NCI-H1417 (cell line): ENCODE results near the gene CLK2.
A peak's percentile ranks its signal among the peaks of the same experiment; 100 is the strongest.
"Not testable (repeated sequence)": the region's sequence is repeated elsewhere in the genome, so short reads cannot be mapped to it uniquely, and the experiment has no call there.

ENCODE experiments used
- DNase-seq, 3 experiments: peaks; one replicate each; lab custom pipeline; 2025; lab: John Stamatoyannopoulos, UW

Gene CLK2

DNA sequence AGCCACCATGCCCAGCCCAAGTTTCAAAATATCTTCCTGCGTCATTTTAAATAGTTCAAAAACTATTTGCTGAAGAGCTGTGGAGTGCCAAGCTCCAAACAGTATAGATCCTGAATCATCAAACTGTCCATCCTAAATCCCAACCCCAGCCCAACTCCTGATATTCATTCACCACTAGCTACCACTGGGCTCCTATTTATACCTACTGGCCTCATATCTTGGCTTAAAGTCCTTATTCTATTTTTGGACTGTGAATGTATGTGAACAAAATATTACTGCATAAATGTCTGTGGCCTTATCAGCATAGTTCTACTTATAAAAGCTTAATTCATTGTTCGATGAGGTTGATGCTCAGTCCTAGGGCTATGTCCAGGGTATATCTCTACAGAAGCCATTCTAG lies 5.9 kb downstream of the CLK2 start:
- DNase-seq: no peak

DNA sequence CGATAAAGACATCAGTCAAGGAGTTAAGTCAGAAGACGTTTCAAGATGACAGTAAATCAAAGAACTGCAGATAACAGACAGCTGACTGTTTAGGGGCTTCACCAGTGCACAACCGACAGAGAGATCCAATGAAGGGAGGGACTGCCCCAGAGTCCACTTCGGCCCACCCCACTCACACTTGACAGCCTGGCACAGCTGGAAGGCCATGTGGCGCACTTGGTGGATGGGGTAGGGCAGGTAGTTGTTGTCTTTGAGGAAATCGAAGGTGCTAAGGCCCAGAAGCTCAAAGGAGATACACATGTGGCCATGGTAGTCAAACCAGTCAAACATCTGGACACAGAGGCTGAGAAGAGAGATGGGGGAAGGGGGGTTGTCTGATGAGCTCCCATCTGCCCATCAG lies 6.8 kb downstream of the CLK2 start:
- no peak for DNase-seq

DNA sequence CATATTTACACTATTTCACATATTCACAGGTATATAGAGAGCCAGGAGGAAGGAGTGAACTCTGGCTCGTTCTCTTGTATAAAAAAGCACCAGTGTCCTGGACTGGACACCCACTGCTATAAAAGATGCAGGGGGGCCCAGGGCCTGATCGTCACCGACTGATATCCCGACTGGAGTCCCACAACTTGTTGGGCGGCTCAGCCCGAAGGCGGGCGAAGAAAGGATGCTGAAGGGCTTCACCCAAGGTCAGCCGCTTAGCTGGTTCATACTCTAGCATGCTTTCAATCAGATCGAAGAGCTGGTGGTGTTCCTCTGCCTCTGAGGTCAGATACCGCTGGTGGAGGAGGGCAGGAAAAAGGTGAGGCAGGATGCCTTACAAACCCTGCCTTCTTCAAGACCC lies 10.2 kb downstream of the CLK2 start:
- no peak for DNase-seq

DNA sequence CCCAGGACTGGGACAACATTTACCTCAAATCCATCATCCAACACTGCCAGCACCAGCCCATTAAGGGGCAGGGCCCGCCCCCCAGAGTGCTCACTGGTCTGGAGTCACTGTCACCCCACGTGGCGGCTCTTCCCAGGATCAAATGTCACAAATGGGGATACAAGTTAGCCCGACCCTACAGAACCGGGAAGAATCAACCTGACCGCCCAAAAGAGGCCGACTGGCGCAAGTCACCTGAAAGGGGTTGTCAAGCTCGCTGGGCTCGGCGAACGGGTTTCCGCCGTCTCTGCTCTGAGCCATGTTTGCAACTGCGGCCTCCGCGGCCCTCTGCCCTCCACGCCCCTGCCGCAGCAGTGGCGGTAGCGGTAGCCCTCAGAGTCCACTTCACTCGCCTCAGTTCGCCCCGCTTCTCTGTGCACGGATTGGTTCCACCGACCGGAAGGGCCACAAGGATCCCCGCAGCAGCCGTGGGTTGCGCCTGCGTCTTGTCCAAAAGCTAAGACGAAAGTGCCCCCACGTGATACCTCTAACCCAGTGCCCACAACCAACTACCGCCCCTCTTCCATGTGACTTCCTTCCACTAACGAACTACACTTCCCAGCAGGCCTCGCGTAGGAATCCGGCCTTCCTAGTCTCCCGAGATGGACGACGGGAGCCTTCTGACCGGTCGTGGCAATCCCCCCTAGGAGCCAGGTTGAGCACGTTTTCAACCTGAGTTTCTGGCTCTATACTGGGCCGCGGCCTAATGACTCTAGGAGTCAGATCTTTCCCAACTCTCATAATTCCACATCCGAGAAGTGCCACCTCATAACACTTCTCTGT lies 11.2 kb downstream of the CLK2 start, which contains the start of gene SCAMP3:
Gene SCAMP3 (minus strand): TSS at position 509 of the 822 bp plus-strand sequence. CDS start 209 bp downstream, at position 300.
- DNase-seq: peak; percentile 95 to 100 (median 99)

DNA sequence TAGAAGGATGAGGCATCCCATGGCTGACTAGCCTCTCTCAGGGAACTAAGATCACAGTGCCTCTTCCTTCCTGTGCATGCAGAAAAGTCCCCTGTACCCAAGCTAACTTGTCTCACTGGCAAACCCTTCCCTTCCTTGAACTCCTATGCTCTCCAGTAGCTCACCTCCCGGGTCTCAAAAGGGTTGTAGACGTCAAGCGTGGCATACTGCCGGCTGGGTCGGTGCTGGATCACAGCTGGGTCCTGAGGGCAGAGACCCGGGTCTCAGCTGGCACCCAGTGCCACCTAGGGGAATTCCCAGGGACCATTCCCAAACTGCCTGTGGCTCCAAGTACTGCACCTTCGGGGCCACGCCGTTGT lies 11.8 kb downstream of the CLK2 start:
- DNase-seq: no peak

DNA sequence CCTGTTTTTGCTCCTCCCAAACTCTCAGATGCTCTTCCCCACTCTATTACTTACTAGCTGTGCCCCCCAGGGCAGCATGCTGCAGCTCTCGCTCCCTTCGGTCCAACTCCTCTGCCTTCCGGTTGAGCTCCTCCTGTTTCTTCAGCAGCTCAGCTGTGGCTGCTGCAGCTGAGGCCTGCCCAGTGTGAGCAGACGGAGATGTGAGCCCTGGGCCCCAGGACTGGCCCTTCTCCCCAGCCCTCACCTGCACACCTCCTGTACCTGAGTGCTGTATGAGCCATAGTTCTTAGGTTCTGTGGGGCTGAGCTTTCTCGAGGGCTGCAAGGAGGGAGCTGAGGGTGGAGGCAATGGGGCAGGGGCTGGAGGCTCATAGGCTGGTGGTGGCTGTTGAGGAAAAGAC lies 13.0 kb downstream of the CLK2 start:
- DNase-seq: no peak

DNA sequence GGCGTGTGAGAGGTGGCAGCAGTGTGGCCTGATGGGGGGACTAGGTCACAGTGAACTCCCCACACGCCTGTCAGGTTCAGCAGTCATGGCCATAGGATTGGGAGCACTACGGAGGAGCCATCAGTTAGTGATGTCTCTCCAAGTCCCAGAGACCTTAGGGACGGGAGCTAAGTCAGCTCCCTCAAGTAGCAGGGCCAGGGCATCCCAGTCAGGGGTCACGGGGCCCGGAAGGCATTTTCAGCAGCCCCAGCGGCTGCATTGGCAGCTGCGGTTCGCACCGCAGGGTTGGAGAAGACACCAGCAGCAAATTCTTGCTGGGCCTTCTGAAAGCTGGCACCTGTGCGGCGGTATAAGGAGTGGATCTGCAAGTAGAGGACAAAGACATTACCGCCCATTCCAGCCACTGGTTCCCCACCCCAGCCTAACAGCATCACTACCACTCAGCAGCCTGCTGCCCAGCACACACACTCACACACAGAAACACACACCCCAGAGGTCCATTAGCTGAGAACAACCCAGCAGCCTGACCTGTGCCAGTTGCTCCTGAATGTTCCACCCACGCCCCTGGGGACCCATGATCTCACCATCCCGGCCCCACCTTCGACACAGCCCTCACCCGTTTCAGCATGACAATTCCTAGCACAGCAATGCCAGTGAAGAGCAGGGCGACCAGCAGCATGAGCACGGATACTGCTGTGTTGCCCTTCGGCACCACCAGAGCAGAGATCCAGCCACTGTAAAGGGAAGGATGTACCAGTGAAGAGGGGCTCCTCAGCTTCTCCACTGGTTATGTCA lies 17.0 kb downstream of the CLK2 start:
- no peak for DNase-seq

DNA sequence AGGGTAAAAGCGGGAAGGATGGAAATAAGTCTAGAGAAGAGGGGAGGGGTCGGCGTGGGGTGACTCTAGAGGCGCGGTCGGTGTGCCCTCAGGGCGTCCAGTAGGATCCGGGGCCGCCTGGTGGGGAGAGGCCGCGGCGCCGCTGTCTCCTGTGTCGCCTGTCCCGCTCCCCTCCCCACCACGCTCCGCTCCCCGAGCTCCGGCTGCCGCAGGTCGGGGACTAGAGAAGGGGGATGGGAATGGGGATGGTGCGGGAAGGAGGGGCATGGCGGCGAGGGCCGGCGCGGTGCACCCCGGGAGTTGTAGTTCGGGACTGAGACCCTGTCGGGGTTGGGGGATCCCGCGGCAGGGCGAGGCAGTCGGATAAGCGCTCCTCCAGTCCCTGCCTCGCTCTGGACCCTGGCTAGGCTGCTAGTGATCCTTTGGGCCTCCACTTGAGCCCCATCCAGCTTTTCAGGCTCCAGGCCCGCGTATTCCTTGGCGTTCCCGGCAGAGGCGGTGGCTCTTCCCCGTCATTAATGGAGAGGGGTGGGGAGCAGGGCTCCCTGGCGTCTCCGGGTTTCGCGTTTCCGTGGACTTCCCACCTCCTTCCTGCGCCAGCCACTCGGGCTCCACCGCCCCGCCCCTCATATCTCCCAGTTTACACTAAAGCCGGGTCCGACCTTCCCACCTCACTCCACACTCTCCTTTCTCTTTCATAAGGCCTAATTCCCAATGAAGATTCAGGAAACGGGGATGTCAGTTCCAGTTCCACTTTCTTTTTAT lies 17.9 kb downstream of the CLK2 start, which contains the start of gene ENTREP3:
Gene ENTREP3 (minus strand): TSS at position 241 of the 765 bp plus-strand sequence. CDS start 606 bp downstream, outside the sequence.
- peak; percentile 83 to 90 (median 89) for DNase-seq

DNA sequence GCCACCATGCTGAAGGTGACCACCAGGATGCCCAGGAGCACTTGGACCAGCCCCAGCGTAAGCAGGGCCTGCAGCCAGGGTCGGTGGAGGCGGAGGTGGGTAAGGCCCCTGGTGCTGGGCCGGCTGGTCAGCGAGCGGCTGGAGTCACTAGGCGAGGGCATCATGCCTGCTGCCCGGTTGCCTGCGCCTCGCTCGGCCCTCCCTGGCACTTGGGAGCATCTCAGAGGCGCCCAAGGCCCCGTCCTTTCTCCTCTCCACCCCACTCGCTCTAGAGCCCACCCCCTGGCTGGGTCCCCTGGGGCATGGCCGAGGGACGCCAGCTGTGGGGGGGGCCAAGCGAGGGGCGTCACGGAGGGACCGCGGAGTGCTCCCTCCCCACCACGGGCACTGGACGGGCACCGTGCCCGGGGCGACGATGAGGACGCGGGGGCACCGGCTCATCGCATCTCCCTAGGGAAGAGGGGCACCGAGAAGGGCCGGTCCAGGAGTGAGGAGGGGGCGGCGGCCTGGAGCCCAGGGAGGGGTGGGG lies 18.5 kb downstream of the CLK2 start:
- peak in 2 of 3 experiments; percentile 67 to 73 for DNase-seq

DNA sequence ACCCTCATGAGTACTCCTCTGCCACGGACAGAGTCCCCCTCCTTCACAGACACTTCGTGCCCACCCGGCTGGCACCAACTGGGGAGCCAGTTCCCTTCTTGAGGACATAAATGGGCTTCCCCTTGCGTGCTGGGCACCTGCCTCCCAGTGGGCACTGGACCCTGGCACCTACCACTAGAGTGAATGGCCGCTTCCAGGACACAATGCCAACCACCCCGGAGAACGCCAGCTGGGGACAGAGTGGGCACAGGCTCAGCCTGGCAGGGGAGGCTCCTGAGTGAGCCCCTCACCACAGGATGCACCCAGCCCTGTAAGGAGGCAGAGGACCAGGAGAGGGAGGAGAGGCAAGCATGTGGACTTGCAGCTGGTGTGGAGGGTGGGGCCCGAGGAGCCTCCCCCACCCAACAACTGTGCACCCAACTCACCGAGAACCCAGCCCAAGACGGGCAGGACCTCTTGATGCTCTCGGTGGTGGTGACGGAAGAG lies 19.0 kb downstream of the CLK2 start:
- no peak for DNase-seq

DNA sequence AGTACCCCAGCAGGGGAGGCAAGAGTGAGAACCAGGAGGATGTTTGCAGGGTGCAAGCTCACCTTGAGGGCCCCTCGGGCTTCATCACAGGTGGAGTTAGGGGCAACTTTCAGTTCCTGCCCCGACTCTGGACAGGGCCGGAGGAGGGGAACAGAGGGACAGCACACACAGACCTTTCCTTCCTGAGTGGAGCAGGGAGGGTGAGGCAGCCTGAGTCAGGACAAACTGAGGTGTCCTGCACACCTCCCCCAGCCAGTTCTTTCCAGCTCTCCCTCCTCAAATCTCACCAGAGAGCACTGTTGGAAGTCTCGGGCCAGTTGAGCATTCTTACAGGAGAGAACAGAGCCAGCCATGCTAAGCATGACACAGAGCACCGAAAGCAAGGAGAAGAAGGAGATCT lies 19.5 kb downstream of the CLK2 start:
- no peak for DNase-seq

DNA sequence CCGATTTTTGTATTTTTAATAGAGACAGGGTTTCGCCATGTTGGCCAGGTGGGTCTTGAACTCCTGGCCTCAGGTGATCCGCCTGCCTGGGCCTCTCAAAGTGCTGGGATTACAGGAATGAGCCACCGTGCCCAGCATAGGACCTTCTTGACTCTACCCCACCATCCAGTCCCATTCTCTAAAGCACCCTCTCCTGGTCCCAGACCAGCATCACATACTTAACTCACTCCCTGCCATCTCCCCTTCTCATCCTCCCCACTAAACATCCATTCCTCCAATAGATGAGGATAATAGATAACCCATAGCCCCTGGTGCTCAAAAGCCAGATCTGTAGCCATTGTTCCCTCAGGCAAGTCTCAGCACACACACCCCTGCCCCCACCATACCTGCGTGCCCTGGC lies 20.1 kb downstream of the CLK2 start:
- DNase-seq: no peak

DNA sequence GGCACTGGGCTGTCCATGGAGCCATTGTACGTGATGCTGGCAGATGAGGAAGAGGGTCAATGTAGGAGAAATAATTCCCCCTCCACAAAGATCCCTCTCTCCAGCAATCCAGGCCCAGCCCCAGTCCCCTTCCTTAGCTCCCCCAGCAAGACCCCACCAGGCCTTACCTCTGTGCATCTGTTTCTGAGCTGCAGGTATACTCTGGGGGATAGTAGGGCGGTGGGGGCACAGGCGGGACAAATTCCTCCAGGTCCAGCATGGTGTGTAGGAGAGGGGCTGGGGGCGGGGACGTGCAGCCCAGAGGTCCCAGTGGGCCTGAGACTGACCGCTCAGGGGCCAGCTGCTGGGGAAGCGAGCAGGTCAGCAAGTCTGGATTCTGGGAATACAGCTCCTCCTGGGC lies 21.7 kb downstream of the CLK2 start:
- no peak for DNase-seq

DNA sequence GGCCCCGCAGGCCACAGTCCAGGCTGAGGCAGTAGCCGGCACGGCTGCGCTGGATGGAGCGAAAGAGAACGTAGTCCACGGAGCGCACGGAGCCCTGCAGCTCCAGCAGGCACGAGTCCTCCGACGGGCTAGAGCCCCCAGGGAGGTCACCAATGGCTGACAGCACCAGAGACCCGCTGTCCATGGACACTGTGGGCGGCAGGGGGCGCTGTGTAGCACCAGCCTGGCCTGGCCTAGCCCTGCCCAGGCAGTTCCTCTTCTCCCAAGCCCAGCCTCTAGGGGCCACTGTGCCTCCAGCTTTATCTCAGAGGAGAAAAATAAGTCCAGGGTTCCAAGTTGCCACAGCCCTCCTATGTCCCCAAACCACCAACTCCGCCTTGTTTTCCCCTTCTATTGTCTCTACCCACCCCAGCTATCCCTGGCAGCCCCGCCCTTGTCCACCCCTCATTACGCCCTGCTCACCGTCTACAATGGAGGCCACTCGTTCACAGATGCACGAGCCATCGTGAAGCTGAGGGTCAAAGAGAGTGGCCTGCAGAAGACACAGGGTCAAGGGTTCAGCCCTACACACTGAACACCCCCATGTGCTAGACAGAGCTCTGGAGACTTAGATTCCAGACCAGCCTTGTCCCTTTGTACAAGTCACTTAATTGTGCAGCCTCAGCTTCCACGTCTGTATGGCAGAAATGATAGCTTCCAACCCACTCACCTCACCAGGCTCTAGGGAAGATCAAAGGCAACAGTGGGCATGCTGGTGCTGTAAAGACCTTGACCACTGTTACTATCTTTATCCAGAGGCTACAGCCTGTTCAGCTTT lies 22.5 kb downstream of the CLK2 start:
- DNase-seq: peak; percentile 74 to 97 (median 91)

DNA sequence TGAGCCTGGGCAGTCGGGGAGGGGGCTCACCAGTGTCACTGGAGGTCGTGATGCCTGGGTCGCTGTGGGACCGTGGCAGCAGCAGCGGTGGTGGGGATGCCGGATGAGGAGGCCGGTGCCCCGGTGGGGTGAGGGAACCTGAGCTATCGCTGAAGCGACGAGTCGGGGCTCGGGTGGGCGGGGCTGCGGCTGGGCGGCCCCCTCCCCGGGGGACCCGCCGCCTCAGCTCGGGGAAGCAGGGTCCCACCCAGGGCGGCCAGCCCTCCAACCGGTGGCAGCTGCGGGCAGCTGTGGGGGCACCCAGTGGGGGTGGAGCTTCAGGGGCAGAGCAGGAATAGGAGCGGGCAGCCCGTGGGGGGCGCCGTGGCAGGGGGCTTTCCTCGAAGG lies 23.1 kb downstream of the CLK2 start:
- DNase-seq: no peak

DNA sequence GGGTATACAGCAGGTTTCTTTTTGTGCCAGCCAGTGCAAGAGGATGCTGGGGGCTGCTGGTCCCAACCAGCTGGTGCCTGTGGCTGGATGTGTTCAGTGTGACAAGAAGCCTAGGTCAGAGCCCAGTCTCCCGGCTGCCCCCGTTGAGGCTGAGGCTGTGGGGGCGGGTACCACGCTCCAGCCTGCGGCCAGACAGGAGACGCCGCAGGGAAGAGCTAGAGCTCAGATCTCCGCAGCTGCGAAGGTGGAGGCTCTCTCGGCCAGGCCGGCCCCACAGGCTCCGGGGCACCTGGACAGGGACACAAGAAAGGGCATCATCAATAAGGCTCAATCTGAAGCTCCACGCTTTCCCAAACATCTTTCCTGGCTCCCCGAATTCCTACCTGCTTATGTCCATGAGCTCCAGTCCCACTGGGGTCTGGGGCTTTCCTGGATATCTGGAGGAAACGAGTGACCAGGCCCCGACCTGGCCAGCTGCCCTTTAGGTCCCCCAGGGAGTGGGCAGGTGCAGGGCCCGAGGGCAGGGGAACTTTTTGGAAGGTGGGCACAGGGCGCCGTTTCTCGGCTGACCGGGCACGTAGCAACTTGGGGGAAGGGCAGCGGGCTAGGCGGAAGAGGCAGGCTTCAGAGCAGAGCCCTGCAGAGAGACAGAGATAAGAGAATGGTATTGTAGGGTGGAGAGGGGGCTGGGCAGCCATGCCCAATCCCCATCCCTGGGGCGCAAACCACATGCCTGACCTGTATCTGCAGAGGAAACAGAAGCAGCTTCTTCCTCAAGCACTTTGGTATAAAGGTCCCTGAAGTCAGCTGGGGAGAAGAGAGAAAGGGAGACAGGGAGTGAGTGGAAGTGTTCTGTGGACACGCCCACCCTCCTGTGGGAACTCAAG lies 25.4 kb downstream of the CLK2 start:
- no peak for DNase-seq

DNA sequence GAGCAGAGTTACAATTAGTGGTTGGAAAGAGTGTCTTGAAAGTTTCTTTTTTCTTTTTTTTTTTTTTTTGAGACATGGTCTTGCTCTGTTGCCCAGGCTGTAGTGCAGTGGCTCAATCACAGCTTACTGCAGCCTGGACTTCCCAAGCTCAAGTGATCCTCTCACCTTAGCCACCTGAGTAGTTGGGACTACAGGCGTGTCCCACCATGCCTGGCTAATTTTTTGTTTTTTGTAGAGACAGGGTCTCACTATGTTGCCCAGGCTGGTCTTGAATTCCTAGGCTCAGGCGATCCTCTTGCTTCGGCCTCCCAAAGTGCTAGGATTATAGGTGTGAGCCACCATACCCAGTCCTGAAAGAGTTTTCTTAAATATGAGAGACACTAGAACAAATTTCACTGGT lies 26.5 kb downstream of the CLK2 start:
- not testable (repeated sequence) for DNase-seq

DNA sequence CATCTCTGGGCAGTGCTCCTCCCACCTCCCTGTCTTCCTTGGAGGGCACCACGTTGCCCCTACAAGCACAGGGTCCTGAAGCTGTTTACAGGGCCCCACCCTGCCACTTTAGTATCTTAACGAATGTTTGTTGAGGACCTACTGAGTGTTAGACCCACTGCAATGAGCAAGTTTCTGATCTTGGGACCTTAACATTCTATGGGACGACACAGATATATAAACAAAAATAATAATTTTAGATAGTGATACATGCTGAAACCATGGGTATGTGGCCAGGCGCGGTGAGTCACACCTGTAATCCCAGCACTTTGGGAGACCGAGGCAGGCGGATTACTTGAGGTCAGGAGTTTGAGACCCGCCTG lies 28.2 kb downstream of the CLK2 start:
- DNase-seq: no peak

DNA sequence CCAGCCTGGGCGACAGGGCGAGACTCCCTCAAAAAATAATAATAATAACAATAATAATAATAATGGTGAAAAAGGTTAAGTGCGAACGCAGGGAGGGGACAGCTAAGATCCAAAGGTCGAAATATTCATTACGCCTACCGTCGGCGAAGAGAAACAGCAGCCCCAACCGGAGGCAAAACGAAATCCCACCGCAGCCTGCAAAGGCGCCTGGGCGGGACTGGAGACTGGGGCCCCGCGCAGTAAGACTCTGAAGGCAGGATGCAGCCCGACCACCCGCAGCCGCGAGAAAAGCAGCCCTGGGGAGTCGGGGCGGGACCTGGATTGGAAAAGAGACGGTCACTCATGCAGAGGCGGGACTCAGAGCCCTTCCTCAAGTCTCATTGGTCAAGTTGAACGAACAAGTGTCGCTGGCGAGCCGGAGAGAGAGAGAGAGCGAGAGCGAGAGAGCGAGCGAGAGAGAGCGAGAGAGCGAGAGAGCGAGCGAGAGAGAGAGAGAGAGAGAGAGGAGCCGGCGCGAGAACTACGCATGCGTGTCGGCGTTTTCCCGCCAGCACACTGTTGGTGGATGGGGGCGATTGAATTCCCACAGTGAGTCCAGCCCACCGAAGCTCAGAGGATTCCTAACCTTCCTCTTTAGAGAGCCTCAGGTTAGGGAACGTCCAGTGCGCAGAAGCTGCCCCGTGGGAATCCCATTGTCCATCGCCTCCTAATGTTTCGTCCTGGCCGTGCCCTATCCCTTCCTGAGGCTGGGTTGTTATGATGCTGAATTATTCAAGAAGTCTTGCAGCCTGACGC lies 28.7 kb downstream of the CLK2 start:
- DNase-seq: peak; percentile 99 to 100 (median 100)
